Measurements from ENCODE around the gene EPX.

Gene EPX

DNA sequence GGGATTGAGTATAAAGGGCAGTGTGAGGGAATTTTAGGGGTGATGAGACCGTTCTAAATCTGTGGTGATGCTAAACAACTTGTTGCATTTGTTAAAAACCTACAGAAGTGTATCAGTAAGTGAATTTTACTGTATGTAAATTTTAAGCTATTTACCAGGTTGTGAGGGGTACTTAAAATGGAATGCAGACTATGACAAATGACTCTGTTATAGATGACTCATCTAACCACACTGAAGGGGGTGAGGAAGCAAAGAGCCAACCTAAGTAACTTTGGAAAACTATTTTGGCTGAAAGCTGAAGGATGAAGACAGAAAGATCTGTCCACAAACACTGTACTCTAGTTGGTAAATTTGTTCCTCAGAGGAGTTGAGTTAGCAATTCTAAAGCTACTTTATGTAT, 31.8 kb downstream of the EPX start:
- no peak for DNase-seq
- intact Hi-C loops (cut with DNase I), result no loop called here

DNA sequence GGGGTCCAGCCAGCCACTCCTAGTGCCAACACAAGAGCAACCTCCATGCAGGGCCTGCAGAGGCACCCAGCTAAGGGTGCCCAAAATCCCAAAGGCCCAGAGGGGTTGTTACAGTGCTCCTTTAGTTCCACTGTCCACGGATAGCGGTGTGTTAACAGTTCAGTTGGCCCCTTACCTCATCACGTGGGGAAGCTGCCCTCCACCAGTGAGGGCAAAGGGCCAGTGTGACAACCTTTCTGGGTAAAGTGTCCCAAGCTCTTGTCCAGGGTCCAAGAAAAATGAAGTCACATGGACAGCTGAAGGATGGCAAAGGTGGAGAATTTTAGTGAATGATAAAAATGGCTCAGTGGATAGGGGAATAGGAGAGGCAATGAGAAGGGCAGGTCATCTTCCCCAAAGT, 35.2 kb downstream of the EPX start:
- intact Hi-C loops (cut with DNase I), result no loop called here
- no peak for DNase-seq

DNA sequence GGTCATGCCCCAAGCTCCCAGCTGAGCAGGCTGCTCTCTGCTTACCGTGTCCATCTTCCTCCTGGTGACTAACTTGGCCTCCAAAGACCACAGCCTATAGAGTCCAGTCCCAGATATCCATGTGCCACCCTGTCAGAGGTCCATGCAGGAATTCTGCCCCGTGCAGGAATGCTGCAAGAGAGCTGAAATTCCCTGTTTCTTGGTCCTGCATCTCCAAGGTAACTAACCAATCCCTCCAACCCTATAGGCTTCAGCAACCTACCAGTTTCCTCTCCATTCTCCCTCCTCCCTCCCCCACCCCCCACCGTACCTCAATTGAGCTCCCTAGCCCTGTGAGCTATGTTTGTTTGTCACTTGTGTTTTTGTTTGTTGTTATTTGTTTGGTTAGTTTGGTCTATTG, 36.2 kb downstream of the EPX start:
- intact Hi-C loops (cut with DNase I), result no loop called here
- no peak for DNase-seq

DNA sequence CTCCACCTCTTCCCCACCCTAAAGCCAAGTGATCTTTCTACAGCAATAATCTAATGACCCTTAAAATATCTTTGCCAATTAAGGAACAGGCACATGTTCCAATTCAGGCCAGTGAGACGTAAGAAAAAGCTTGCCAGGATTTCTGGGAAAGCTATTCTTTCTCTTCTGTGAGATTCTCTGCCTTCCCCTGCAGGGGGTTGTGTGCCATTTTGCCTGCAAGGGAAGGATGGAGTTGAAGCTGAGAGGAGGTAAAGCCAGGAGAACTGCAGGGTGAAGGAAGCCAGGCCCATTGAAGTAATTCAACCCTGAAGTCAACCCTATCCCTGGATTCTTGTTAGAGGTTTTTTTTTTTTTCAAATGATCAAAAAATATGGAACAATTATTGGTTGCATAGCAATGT, 36.9 kb downstream of the EPX start:
- no peak for DNase-seq
- intact Hi-C loops (cut with DNase I), result no loop called here

DNA sequence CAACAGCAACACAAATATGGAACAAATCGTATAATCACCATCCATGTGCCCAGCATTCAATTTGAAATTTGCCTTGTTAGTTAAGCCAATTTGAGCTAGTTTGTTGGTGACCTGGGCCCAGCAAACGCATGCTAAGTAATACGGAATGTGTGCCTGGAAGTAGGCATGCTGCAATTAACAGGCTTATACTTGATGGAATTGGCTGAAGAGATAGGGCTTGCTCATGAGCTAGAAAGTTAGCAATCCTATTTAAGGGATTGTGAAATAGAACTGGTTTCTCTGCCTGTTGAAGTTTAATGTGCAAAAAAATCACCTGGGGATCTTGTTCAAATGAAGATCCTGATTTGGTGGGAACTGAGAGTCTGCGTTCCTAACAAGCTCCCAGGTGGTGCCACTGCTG, 37.4 kb downstream of the EPX start:
- intact Hi-C loops (cut with DNase I), result no loop called here
- no peak for DNase-seq

DNA sequence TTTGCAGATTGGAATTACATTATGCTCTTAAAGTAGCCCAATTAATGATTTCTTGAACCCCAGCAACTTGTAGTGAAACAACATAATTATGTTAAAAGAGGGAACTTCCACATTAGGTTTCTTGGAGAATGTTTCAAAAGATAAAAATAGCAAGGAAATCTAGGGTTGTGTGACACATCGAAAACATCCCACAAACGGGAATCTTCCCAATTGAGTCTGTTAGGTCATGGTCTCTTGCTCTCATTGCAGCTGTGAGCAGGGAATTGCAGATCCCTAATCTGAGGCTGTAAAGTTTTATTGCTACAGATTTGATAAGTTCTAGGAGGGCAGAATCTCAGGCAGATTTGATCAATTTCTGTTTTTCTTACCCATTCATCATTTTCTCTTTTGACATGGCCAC, 39.1 kb downstream of the EPX start:
- DNase-seq, result no peak

DNA sequence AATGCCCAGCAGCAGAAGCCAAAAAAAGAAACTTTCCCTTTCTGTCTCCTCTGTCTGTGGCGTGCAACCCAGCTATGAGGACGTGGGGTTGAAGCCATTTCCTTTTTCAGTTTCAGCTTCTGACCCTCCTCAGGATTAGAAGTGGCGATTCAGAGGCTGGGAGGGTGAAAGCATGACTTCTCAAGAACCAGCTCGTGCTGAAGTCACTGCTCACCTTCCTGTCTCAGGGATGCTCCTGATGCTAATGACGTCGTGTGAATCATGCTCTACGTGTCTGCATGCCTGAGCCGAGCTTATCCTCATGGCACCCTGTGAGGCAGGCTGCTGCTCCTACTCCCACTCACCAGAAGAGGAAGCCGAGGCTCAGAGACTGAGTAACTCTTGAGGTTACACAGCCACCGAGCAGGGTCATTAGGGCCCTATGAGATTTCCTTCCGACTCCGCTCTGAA, 40.2 kb downstream of the EPX start:
- intact Hi-C loops (cut with DNase I), result no loop called here
- no peak for DNase-seq

More for the DNA sequence above, 39.1 kb downstream of the EPX start:
- intact Hi-C loops (cut with DNase I), result no loop called here

DNA sequence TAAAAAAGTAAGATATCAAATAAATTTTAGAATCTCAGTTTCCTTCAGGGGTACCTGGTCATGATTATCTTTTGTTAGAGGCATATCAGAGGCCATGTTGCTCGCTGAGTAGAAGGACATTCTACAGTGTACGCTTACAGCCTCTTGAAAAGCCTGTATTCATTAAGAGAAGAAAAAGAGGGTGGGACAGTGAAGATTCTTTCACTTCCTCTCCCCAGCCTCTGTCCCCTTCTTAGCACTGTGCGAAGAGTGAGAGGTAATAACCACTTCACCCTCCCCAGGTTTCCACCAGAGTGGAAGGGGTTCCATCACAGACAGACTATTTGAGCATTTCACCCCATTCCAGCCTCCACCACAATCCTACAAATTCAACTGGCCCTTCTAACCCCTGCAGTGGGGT, 41.0 kb downstream of the EPX start:
- DNase-seq, result no peak
- intact Hi-C loops (cut with DNase I), result no loop called here

DNA sequence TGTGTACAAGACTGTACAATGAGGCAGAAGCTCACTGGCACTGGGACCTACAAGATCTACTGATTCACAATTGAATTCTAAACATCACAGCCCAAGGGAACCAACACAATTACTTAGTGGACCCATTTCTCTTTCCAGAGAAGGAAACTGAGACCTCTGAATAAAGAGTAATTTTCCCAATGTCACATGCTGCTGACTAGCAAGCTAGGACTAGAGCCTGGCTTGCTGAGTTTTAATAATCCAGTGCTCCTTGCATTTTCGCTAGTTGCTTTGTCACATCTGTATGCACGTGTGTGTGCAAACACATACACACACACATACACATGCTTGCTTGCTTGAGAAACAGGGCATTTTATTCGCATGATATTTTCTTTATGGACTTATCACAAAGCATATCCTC, 42.0 kb downstream of the EPX start:
- intact Hi-C loops (cut with DNase I), result no loop called here
- no peak for DNase-seq

DNA sequence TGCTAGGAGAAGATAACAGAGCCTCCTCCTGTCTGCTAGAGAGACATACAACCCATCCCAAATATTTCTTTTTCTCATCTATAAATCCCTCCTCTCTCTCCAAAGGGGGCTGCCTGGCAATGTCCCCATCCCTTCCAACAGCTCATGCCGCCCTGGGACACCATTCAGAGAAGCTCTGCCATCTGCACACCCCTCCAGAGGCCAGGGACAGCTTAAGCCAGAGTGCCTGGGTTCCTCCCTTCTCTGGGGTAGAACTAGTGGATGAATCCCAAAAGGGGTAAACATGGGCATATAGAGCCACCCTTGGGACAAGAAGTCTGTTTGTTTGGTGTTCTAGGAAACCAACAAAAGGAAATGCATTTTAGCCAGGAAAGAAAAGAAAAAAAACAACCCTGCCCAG, 43.3 kb downstream of the EPX start:
- no peak for DNase-seq
- intact Hi-C loops (cut with DNase I), result no loop called here

DNA sequence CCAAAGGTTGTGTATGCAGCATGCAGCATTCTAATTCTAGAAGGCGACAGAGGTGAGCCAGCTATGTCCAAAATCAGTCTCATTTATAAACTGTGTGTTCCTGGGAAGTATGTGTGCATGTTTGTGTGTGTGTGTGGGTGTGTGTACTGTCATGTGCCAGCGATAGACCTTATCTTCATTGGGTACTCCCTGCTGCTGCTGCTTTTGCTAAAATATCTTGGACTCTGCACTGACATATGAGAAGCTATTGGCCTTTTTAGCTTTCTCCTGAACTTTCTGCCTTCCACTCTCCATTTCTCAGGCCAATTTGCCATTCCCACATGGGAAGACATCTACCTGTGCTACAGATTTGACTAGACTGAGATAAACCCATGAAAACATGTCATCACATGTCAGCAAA, 43.9 kb downstream of the EPX start:
- DNase-seq, result no peak
- intact Hi-C loops (cut with DNase I), result no loop called here

DNA sequence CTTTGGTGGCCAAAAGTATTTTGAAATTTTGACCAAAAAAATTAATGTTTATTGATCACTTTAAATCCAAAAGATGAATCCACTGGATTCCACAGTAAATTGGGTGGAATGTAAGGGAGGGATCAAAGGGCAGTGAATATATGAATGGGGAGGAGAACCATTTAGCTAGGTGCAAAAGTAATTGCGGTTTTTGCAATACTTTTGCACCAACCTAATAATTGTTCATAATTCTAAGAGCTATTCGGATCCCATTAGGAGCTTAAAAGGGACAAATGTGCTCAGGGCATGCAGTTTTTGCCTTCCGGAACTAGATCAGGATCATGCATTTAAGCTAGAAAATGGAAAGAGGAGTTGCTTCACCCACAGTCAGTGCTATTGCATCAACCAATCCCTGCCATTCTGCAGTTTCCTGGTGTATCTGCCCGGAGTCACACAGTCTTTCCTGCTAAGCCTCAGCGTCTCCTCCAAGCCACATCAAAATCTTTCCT, 45.7 kb downstream of the EPX start, which contains the start of gene LPO:
TSS of gene LPO (plus strand) at position 438 of the 488 bp plus-strand sequence. CDS start 4,396 bp downstream, outside the sequence.
- no peak for DNase-seq
- intact Hi-C loops (cut with DNase I), result no loop called here

DNA sequence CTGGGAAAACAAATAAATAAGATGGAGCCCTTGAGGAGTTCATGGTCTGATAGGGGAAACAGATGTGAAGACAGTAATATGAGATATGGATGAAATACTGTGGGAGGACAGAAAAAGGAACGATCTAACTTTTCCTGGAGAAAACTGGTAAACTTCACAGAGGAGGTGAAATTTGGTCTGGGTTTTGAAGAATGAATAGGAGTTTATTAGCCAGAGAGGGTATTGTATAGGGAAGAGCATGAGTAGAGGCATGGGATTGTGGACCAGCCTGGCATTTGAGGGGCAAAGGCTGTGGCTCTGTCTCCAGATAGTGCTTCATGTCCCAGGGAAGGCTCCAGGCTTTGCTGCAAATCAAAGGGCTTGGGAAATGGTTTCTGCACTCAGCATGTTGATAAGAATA, 47.5 kb downstream of the EPX start:
- intact Hi-C loops (cut with DNase I), result no loop called here
- DNase-seq, result no peak

DNA sequence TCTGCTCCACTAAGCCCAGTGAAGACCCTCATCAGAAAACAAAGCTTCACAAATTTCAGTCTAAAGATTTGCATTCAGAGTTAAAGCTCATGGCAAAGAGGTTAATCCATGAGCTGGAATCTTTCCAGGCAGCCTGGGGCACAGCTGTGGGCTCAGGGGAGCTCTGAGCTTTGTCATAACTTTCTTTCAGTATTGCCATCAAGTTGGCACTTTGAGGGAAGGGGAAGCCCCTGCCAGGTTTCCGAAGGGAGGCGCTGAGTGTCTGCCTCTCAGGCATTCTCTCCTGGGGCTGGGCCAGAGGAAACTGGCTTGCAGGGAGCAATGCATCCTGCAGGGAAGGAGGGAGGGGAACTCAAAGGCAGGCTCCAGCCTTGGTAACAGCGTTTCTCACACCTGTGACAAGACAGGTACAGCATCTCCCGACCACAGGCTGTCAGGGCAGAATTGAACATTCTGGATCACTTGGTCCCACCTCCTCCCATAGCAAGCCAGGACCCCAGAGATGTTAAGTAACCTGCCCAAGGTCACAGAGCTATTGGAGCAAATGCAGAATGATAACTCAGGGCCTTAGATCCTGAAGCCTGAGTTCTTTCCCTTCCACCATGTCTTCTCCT, 49.8 kb downstream of the EPX start:
- DNase-seq, result no peak
- intact Hi-C loops (cut with DNase I), result no loop called here

DNA sequence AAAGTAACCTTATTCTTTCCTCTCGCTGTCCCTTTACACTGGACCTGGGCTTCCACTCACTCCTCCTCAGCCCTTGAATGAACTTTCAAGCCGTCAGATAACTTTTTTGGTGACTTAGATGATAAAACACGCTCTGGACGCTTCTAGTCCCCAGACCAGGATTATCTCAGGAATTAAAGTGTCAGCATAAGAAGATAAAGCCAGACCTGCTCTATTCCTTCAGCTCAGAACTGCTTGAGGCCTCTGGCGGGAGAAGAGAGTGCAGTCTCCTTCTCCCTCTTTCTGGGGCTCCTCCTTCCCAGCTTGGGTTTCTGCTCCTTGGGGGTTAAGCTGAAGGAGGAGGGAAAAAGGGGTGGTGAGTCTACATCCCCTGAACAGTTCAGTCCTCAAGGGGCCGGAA, 52.4 kb downstream of the EPX start:
- intact Hi-C loops (cut with DNase I), result no loop called here
- no peak for DNase-seq

DNA sequence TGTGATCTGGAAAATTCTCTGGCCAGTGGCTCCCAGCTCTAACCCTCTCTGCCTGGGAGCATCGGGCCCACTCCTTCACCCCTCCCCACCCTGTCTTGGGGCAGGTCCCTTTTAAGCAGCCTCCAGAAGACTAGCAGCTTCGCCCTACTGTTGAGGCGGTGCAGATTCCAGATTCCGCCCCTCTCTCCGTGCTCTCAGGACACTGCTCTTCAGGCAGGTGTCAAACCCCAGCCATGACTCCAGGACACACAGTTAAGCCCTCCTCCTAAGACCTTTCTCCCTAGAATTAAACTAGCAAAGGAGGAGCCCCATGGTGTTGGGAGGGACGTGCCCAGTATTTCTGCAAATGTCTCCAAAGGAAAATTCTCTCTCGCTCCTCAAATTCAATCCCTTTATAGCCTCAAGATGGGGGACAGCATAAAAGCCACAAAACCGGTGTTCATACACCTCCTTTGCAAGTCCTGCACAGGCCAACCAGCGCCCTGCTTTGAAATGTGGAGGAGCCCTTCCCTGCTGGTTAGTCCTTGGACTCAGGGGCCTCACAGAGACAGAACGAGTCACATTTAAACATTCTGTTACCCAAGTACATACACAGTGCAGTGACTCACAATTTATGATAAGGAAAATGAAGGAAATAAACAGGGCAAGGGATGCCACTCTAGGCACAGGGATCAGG, 53.0 kb downstream of the EPX start:
- DNase-seq, result no peak
- intact Hi-C loops (cut with DNase I), result no loop called here

DNA sequence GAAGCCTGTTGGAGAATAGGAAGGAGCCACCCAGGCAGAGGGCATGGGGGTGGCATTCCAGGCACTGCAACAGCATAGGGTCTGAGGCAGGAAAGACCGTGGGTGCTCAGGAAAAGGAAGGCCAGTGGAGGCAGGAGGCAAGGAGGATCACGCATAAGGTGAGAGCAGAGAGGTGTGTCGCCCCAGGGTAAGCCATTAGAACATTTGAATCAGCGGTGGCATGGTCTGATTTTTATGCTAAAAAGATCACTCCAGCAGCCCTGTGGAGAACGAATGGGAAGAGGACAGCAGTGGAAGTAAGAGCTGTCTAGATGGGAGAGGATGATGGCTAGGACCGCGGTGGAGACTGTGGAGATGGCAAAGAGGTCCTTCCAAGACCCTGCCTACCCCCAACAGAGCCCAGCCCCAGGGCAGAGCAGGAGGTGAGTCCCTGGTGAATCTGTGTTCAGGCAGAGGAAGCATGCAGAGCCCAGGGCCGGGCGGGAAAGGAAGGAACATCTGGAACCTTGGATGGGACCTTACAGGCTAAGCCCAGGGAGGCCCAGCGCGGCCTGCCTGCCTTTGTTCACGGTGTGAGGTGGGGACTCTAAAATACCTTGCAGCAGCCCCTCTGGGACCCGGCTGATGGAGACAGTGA, 53.7 kb downstream of the EPX start:
- DNase-seq, result no peak
- intact Hi-C loops (cut with DNase I), result no loop called here

DNA sequence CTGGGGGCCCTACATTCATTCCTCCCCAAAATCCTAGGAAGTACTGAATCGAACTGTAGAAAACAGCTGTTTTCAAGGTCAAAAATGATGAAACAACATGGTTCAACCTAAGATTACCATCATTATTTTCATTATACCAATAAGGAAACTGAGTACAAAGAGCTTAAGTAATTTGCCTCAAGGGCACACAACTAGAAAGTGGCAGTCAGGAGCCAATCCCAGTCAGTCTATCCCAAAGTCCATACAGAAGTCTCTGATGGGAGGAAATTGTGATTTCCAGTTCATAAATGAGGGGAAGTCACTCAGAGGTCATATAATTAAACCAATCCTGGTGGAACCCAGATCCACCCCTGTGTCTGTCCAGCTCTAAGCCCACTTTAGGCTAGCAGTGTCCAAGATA, 54.3 kb downstream of the EPX start:
- intact Hi-C loops (cut with DNase I), result no loop called here
- DNase-seq, result no peak

DNA sequence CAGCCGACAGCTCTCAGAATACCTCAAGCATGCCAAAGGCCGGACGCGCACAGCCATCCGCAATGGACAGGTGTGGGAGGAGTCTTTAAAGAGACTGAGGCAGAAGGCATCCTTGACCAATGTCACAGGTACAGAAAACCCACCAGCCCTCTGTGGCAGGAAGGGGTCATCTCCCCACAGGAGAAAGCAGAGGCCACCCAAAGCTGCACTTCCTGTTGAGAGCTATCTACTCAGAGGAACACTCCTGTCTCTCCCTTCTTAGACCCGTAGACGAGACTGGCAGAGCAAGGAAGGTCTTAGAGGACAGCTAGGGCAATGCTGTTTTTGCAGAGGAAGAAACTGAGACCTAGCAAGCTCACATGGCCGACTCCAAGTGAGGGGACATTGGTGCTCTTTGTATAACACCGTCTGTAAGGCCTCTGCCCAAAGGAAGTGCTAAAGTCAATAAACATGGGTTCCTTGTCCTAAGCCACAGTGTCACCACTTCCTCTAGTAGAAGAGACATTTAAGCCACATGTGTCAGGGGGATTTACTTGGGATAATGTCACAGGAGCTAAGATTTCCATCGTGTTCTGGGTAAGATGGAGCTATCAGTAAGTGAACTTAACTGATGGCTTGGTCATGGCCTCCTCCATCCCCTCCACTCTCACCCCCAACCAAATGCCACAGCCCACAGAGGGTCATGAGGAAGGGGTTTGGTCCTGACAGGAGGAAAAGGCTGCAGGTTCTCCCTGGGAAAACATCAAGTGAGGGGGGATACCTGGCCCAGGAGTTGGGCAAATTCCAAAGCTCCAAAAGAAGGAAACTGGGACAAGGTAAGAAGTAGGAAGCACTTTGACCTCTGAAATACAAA, 55.2 kb downstream of the EPX start:
- intact Hi-C loops (cut with DNase I), result no loop called here

DNA sequence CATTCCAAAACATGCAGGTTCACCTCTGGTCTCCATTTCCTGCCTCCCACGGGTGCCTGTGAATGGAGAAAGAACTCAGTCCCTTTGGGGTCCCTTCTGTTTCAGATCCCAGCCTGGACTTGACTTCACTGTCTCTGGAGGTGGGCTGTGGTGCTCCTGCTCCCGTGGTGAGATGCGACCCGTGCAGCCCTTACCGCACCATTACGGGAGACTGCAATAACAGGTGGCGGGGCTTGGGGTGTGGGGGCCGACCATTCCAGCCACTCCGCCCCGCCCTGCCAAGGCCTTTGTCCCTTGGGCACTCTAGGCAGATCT, 56.4 kb downstream of the EPX start:
- intact Hi-C loops (cut with DNase I), result loop anchor here (1.0 kb wide), 1 partner anchor 168 kb away; the partner anchor contains the start of gene RNF43
- DNase-seq, result no peak

More for the DNA sequence above, 55.2 kb downstream of the EPX start:
- DNase-seq, result no peak

All from posterior cingulate gyrus (tissue), 11 donors.